WTC11 (cell line): ENCODE results near the gene MEGF11. TPM values are rescaled to one million over a fixed set of nuclear protein-coding genes. Genes with fewer than 3 reads are reported as not detected.

Experiments
- ATAC-seq: fragments of 200-7000 bp; cut with Tn5 transposase; 2 replicates; pipeline ENCODE4 v1.10.0; 2021; ENCODE audit warnings: mild to moderate bottlenecking, moderate library complexity
- CTCF ChIA-PET: fragments of 300-600 bp; sonication (Branson Sonifier 250); formaldehyde crosslinking; loops from one replicate; lab custom pipeline; 2021; ENCODE audit warnings: antibody characterized with exemption; lab: Charles Lee
- POLR2A ChIA-PET: fragments of 350-600 bp; sonication (Branson Sonifier 250); formaldehyde crosslinking; loops from one replicate; lab custom pipeline; 2021; ENCODE audit warnings: antibody characterized with exemption; lab: Charles Lee
- DNase-seq: peaks from one replicate; pipeline ENCODE4 v3.0.0; 2021; ENCODE audit warnings: low spot score
- H3K27ac Mint-ChIP-seq: 2 replicates; pipeline ENCODE4 v1.8.0; 2021; ENCODE audit warnings: mixed read lengths
- H3K27me3 Mint-ChIP-seq: 2 replicates; pipeline ENCODE4 v1.8.0; 2021; ENCODE audit warnings: low read depth, mild to moderate bottlenecking, moderate library complexity, mixed read lengths
- H3K36me3 Mint-ChIP-seq: 2 replicates; pipeline ENCODE4 v1.8.0; 2021; ENCODE audit warnings: mixed read lengths
- H3K4me1 Mint-ChIP-seq: 2 replicates; pipeline ENCODE4 v1.8.0; 2022; ENCODE audit warnings: mixed read lengths
- H3K4me3 Mint-ChIP-seq: 2 replicates; pipeline ENCODE4 v1.8.0; 2021; ENCODE audit warnings: mild to moderate bottlenecking, moderate library complexity, mixed read lengths
- H3K9me3 Mint-ChIP-seq: 2 replicates; pipeline ENCODE4 v1.8.0; 2021; ENCODE audit warnings: mixed read lengths
- HMGA2 ChIP-seq: fragments of 250-450 bp; sonication (Bioruptor Pico); IDR thresholded peaks from 2 replicates; pipeline ENCODE4 v1.4.0; 2021; ENCODE audit warnings: mild to moderate bottlenecking, moderate library complexity
- IRF2 ChIP-seq: sonication (generic); formaldehyde crosslinking; IDR thresholded peaks from 2 replicates; pipeline ENCODE4 v1.8.0; 2022; ENCODE audit warnings: low read depth, missing genetic modification reagents, borderline replicate concordance
- JUN ChIP-seq: sonication (generic); formaldehyde crosslinking; IDR thresholded peaks from 2 replicates; pipeline ENCODE4 v1.8.0; 2023; ENCODE audit warnings: mild to moderate bottlenecking, missing genetic modification reagents
- OVOL2 ChIP-seq: fragments of 250-450 bp; sonication (Bioruptor Pico); IDR thresholded peaks from 2 replicates; pipeline ENCODE4 v1.9.0; 2021; ENCODE audit warnings: mild to moderate bottlenecking, borderline replicate concordance
- ZNF416 ChIP-seq: fragments of 250-450 bp; sonication (Bioruptor Pico); IDR thresholded peaks from 2 replicates; pipeline ENCODE4 v1.9.0; 2021; ENCODE audit warnings: mild to moderate bottlenecking, inconsistent platforms
- total RNA-seq: library from RNA; stranded (reverse); gene quantifications from 3 replicates; pipeline ENCODE4 v1.2.3, GENCODE V29; 2021
- TF ChIP-seq, protein P1 (sequence below): sonication (generic); formaldehyde crosslinking; IDR thresholded peaks from 2 replicates; pipeline ENCODE4 v1.8.0; 2022; ENCODE audit warnings: mild to moderate bottlenecking, missing genetic modification reagents
- TF ChIP-seq, protein P2 (sequence below): sonication (generic); formaldehyde crosslinking; conservative IDR thresholded peaks from 2 replicates; pipeline ENCODE4 v1.8.1; 2023; ENCODE audit warnings: mild to moderate bottlenecking, low read depth, missing genetic modification reagents, moderate library complexity
- TF ChIP-seq, protein P3 (sequence below): fragments of 250-450 bp; sonication (Bioruptor Pico); IDR thresholded peaks from 2 replicates; pipeline ENCODE4 v1.9.0; 2021; ENCODE audit warnings: moderate library complexity, mild to moderate bottlenecking, inconsistent platforms, borderline replicate concordance
- TF ChIP-seq, protein P4 (sequence below): sonication (generic); formaldehyde crosslinking; IDR thresholded peaks from 2 replicates; pipeline ENCODE4 v1.8.0; 2022; ENCODE audit warnings: missing genetic modification reagents
- TF ChIP-seq, protein P5 (sequence below): fragments of 200-600 bp; IDR thresholded peaks from 2 replicates; pipeline ENCODE4 v1.8.0; 2022; ENCODE audit warnings: antibody characterized with exemption
- TF ChIP-seq, protein P6 (sequence below): sonication (generic); formaldehyde crosslinking; IDR thresholded peaks from 2 replicates; pipeline ENCODE4 v1.8.1; 2022; ENCODE audit warnings: mild to moderate bottlenecking, moderate library complexity, missing genetic modification reagents

MEGF11 gene
- total RNA-seq, 1 experiment from 2014 or later, result 3.3 TPM

DNA sequence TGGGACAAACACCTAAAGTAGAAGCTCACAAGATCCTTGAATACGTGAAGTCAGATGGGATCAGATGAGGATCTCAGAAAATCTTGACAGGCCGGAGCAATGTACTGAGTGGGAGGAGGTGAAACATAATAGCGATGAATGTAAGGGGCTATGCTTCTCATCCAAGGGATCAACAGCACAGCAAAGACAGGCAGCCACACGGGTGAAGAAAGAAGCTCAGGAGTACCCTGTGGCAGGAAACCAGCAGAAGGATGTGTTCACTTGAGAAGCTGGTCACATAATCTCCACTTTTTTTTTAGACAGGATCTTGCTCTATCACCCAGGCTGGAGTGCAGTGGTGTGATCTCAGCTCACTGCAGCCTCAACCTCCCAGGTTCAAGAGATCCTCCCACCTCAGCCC is 92.4 kb downstream of the MEGF11 start:
- no peak overlapping the region for H3K27ac Mint-ChIP-seq
- ATAC-seq (no peak), DNase-seq (no peak)
- no peak overlapping the region for H3K4me3 Mint-ChIP-seq
- H3K27me3 Mint-ChIP-seq, result no peaks in the 10 kb centered on the region
- H3K4me1 Mint-ChIP-seq, result no peaks in the 10 kb centered on the region
- ChIA-PET CTCF (interaction anchor here (1.1 kb wide), 1 partner anchor 9 kb away, joined by 5 read pairs; no protein-coding TSS in a partner anchor), POLR2A (no interaction called here)
- H3K9me3 Mint-ChIP-seq, result peaks cover 6% of the 10 kb centered on the region
- no peaks in the 10 kb centered on the region for H3K36me3 Mint-ChIP-seq
- TF ChIP-seq, protein P1, sequence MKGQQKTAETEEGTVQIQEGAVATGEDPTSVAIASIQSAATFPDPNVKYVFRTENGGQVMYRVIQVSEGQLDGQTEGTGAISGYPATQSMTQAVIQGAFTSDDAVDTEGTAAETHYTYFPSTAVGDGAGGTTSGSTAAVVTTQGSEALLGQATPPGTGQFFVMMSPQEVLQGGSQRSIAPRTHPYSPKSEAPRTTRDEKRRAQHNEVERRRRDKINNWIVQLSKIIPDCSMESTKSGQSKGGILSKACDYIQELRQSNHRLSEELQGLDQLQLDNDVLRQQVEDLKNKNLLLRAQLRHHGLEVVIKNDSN (CRISPR knock-in tag), result no peak
- TF ChIP-seq, protein P2, sequence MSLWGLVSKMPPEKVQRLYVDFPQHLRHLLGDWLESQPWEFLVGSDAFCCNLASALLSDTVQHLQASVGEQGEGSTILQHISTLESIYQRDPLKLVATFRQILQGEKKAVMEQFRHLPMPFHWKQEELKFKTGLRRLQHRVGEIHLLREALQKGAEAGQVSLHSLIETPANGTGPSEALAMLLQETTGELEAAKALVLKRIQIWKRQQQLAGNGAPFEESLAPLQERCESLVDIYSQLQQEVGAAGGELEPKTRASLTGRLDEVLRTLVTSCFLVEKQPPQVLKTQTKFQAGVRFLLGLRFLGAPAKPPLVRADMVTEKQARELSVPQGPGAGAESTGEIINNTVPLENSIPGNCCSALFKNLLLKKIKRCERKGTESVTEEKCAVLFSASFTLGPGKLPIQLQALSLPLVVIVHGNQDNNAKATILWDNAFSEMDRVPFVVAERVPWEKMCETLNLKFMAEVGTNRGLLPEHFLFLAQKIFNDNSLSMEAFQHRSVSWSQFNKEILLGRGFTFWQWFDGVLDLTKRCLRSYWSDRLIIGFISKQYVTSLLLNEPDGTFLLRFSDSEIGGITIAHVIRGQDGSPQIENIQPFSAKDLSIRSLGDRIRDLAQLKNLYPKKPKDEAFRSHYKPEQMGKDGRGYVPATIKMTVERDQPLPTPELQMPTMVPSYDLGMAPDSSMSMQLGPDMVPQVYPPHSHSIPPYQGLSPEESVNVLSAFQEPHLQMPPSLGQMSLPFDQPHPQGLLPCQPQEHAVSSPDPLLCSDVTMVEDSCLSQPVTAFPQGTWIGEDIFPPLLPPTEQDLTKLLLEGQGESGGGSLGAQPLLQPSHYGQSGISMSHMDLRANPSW (CRISPR knock-in tag), result no peak
- TF ChIP-seq IRF2 (no peak), HMGA2 (CRISPR knock-in tag) (no peak), JUN (CRISPR knock-in tag) (no peak)
- TF ChIP-seq, protein P3, sequence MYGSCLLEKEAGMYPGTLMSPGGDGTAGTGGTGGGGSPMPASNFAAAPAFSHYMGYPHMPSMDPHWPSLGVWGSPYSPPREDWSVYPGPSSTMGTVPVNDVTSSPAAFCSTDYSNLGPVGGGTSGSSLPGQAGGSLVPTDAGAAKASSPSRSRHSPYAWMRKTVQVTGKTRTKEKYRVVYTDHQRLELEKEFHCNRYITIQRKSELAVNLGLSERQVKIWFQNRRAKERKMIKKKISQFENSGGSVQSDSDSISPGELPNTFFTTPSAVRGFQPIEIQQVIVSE, result no peak
- TF ChIP-seq, protein P4, sequence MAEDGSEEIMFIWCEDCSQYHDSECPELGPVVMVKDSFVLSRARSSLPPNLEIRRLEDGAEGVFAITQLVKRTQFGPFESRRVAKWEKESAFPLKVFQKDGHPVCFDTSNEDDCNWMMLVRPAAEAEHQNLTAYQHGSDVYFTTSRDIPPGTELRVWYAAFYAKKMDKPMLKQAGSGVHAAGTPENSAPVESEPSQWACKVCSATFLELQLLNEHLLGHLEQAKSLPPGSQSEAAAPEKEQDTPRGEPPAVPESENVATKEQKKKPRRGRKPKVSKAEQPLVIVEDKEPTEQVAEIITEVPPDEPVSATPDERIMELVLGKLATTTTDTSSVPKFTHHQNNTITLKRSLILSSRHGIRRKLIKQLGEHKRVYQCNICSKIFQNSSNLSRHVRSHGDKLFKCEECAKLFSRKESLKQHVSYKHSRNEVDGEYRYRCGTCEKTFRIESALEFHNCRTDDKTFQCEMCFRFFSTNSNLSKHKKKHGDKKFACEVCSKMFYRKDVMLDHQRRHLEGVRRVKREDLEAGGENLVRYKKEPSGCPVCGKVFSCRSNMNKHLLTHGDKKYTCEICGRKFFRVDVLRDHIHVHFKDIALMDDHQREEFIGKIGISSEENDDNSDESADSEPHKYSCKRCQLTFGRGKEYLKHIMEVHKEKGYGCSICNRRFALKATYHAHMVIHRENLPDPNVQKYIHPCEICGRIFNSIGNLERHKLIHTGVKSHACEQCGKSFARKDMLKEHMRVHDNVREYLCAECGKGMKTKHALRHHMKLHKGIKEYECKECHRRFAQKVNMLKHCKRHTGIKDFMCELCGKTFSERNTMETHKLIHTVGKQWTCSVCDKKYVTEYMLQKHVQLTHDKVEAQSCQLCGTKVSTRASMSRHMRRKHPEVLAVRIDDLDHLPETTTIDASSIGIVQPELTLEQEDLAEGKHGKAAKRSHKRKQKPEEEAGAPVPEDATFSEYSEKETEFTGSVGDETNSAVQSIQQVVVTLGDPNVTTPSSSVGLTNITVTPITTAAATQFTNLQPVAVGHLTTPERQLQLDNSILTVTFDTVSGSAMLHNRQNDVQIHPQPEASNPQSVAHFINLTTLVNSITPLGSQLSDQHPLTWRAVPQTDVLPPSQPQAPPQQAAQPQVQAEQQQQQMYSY (CRISPR knock-in tag), result no peak
- TF ChIP-seq, protein P5, sequence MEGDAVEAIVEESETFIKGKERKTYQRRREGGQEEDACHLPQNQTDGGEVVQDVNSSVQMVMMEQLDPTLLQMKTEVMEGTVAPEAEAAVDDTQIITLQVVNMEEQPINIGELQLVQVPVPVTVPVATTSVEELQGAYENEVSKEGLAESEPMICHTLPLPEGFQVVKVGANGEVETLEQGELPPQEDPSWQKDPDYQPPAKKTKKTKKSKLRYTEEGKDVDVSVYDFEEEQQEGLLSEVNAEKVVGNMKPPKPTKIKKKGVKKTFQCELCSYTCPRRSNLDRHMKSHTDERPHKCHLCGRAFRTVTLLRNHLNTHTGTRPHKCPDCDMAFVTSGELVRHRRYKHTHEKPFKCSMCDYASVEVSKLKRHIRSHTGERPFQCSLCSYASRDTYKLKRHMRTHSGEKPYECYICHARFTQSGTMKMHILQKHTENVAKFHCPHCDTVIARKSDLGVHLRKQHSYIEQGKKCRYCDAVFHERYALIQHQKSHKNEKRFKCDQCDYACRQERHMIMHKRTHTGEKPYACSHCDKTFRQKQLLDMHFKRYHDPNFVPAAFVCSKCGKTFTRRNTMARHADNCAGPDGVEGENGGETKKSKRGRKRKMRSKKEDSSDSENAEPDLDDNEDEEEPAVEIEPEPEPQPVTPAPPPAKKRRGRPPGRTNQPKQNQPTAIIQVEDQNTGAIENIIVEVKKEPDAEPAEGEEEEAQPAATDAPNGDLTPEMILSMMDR, result no peak

DNA sequence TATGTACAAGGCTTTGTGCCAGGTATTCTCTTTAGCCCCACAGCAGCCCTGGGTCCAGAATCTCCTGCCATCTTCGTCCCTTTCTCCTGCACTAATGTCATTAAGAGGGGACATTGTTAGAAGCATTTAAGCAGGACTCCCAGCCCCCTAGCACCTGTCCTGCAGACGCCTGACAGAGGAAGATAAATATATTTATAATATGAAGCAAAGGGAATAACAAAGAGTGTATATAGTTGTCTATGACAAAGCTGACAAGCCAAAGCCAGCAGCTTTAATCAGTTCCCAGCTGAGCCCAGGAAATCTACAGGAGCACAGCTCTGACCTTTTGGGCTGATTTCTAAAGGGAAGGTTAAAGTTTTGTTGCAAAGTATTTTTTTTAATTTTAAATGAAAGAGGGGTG is 96.0 kb downstream of the MEGF11 start:
- TF ChIP-seq ZNF416 (CRISPR knock-in tag) (no peak), OVOL2 (CRISPR knock-in tag) (no peak)
- TF ChIP-seq, protein P6, sequence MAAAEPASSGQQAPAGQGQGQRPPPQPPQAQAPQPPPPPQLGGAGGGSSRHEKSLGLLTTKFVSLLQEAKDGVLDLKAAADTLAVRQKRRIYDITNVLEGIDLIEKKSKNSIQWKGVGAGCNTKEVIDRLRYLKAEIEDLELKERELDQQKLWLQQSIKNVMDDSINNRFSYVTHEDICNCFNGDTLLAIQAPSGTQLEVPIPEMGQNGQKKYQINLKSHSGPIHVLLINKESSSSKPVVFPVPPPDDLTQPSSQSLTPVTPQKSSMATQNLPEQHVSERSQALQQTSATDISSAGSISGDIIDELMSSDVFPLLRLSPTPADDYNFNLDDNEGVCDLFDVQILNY, result no peak
- TF ChIP-seq, all 79 proteins: peak for 0
- CTCF ChIA-PET, result interaction anchor here (1.2 to 1.5 kb wide), 2 partner anchors 13 to 295 kb away, joined by 3 read pairs; no protein-coding TSS in a partner anchor
- no peak for DNase-seq
- Mint-ChIP-seq H3K27ac (no peak overlapping the region), H3K9me3 (peaks cover 6% of the 10 kb centered on the region), H3K36me3 (no peaks in the 10 kb centered on the region), H3K4me1 (no peaks in the 10 kb centered on the region), H3K4me3 (no peak overlapping the region), H3K27me3 (no peaks in the 10 kb centered on the region)
- POLR2A ChIA-PET, result no interaction called here
- ATAC-seq, result no peak
